HCT116 (cell line): ENCODE results near the gene QRICH2. TPM values are rescaled to one million over a fixed set of nuclear protein-coding genes. Genes with fewer than 3 reads are reported as not detected.

Experiments
- ATAC-seq: fragments of 200-7000 bp; cut with Tn5 transposase; 2 replicates; pipeline ENCODE4 v1.9.1; 2020; ENCODE audit warnings: mild to moderate bottlenecking, moderate library complexity
- BruUV-seq: library from RNA; stranded (reverse); fragments of 400-500 nt; replicated peaks from 2 replicates; lab custom pipeline; 2021; lab: Mats Ljungman, UMichigan
- CTCF ChIA-PET: fragments of 300-600 bp; sonication (Branson Sonifier 250); formaldehyde crosslinking; loops from one replicate; lab custom pipeline; 2021; ENCODE audit warnings: antibody characterized with exemption; lab: Charles Lee
- POLR2A ChIA-PET: fragments of 300-600, 350-600 bp; sonication (Branson Sonifier 250); formaldehyde crosslinking; loops from one replicate; lab custom pipeline; 2021; ENCODE audit warnings: antibody characterized with exemption; lab: Charles Lee
- RAD21 ChIA-PET, 2 experiments: fragments of 300-600 bp; sonication (Branson Sonifier 250); formaldehyde crosslinking; loops; one replicate each; lab custom pipeline; 2023; ENCODE audit warnings: low total read pairs in 2 of 2; ENCODE audit not compliant: uncharacterized antibody in 2 of 2, unreplicated experiment in 2 of 2, low non-redundant PET in 1 of 2; lab: Charles Lee
- DNase-seq: peaks from one replicate; pipeline ENCODE4 v3.0.0-alpha.2; 2010; ENCODE audit warnings: low read depth, low spot score
- H2AFZ ChIP-seq: fragments of 200-600 bp; shearing (Covaris generic), sonication (generic); 2 replicates; pipeline ENCODE4 v1.6.1; 2017; ENCODE audit warnings: low read depth, mixed run types, mixed read lengths, antibody characterized with exemption, low read length; ENCODE audit not compliant: poor library complexity, severe bottlenecking
- H3K27ac ChIP-seq: 2 replicates; pipeline ENCODE4 v1.5.1; 2012; ENCODE audit warnings: low read depth, low read length
- H3K27me3 ChIP-seq: fragments of 200-600 bp; sonication (generic); 2 replicates; pipeline ENCODE4 v1.6.1; 2016; ENCODE audit warnings: mixed run types, low read length, mixed read lengths; ENCODE audit not compliant: insufficient read depth
- H3K36me3 ChIP-seq, 2 experiments: fragments of 200-500 bp in 1 of 2; fragments of 200-600 bp in 1 of 2; sonication (Bioruptor generic) in 1 of 2; sonication (generic) in 1 of 2; 2 replicates each; pipeline versions ENCODE4 v1.5.1 to v1.6.1; 2014 to 2016; ENCODE audit warnings: low read length in 2 of 2, inconsistent platforms in 1 of 2, mixed read lengths in 1 of 2, mixed run types in 1 of 2; ENCODE audit not compliant: insufficient read depth in 2 of 2, control insufficient read depth in 1 of 2
- H3K4me1 ChIP-seq, 2 experiments: fragments of 200-600 bp in 1 of 2; sonication (generic) in 1 of 2; 2 replicates each; pipeline versions ENCODE4 v1.5.1 to v1.6.1; 2012 to 2017; ENCODE audit warnings: low read length in 2 of 2, inconsistent platforms in 1 of 2, mild to moderate bottlenecking in 1 of 2, mixed read lengths in 1 of 2, mixed run types in 1 of 2, moderate library complexity in 1 of 2; ENCODE audit not compliant: insufficient read depth in 2 of 2, control insufficient read depth in 1 of 2
- H3K4me2 ChIP-seq: fragments of 200-600 bp; sonication (generic); 2 replicates; pipeline ENCODE4 v1.6.1; 2017; ENCODE audit warnings: mixed run types, low read length, mixed read lengths
- H3K4me3 ChIP-seq, 2 experiments: fragments of 200-600 bp in 1 of 2; sonication (generic) in 1 of 2; replicated peaks in 1 of 2; 2 replicates each; pipeline ENCODE4 v1.5.1; 2011 to 2016; ENCODE audit warnings: low read length in 2 of 2, control low read depth in 1 of 2, low read depth in 1 of 2, mild to moderate bottlenecking in 1 of 2, mixed read lengths in 1 of 2, mixed run types in 1 of 2
- H3K79me2 ChIP-seq: fragments of 200-600 bp; sonication (generic); 2 replicates; pipeline ENCODE4 v1.6.1; 2017; ENCODE audit warnings: mild to moderate bottlenecking, mixed run types, low read length, moderate library complexity, mixed read lengths; ENCODE audit not compliant: insufficient read depth
- H3K9ac ChIP-seq: fragments of 200-600 bp; sonication (generic); 2 replicates; pipeline ENCODE4 v1.6.1; 2016; ENCODE audit warnings: low read length, mixed read lengths
- H3K9me2 ChIP-seq: fragments of 200-600 bp; sonication (generic), shearing (Covaris generic); 2 replicates; pipeline ENCODE4 v1.6.1; 2017; ENCODE audit warnings: mixed run types, mild to moderate bottlenecking, moderate library complexity; ENCODE audit not compliant: insufficient read depth
- H3K9me3 ChIP-seq, 2 experiments: fragments of 200-500 bp in 1 of 2; fragments of 200-600 bp in 1 of 2; sonication (Bioruptor generic) in 1 of 2; sonication (generic) in 1 of 2; 2 replicates each; pipeline ENCODE4 v1.6.1; 2014 to 2017; ENCODE audit warnings: low read length in 2 of 2, mixed read lengths in 2 of 2, inconsistent platforms in 1 of 2, low read depth in 1 of 2, mild to moderate bottlenecking in 1 of 2, mixed run types in 1 of 2, moderate library complexity in 1 of 2; ENCODE audit not compliant: control insufficient read depth in 1 of 2, insufficient read depth in 1 of 2
- H4K20me1 ChIP-seq: fragments of 200-600 bp; sonication (generic), shearing (Covaris generic); 2 replicates; pipeline ENCODE4 v1.6.1; 2017; ENCODE audit warnings: mixed run types, mild to moderate bottlenecking, moderate library complexity; ENCODE audit not compliant: insufficient read depth
- CEBPB ChIP-seq: IDR thresholded peaks from 2 replicates; pipeline ENCODE4 v1.6.1; 2012; ENCODE audit warnings: low read depth
- EGR1 ChIP-seq: IDR thresholded peaks from 2 replicates; pipeline ENCODE4 v1.6.1; 2012; ENCODE audit warnings: low read depth
- POLR2A ChIP-seq: IDR thresholded peaks from 2 replicates; pipeline ENCODE4 v1.7.0; 2011; ENCODE audit warnings: borderline replicate concordance; ENCODE audit not compliant: insufficient read depth, insufficient read length; ENCODE audit errors: extremely low read depth
- POLR2AphosphoS5 ChIP-seq: IDR thresholded peaks from 2 replicates; pipeline ENCODE4 v1.6.1; 2011; ENCODE audit warnings: mild to moderate bottlenecking, low read depth, low read length, moderate library complexity
- RAD21 ChIP-seq: IDR thresholded peaks from 2 replicates; pipeline ENCODE4 v1.6.1; 2012; ENCODE audit warnings: low read depth, mild to moderate bottlenecking
- SRF ChIP-seq: IDR thresholded peaks from 2 replicates; pipeline ENCODE4 v1.6.1; 2012; ENCODE audit warnings: low read depth
- ZBTB33 ChIP-seq: IDR thresholded peaks from 2 replicates; pipeline ENCODE4 v1.6.1; 2011; ENCODE audit warnings: mild to moderate bottlenecking, low read length, moderate library complexity; ENCODE audit not compliant: insufficient replicate concordance; ENCODE audit errors: extremely low read depth
- ZFX ChIP-seq: fragments of 450-650 bp; IDR thresholded peaks from 2 replicates; pipeline ENCODE4 v1.6.1; 2017
- intact Hi-C: fragments of 100-400 bp; cut with micrococcal nuclease; formaldehyde crosslinking; loops from 2 replicates; pipeline ENCODE4 v1.10.0; 2022
- total RNA-seq: library from RNA; stranded (reverse); gene quantifications from one replicate; pipeline ENCODE4 v1.2.1, GENCODE V29; 2021; ENCODE audit not compliant: unreplicated experiment

The QRICH2 gene
- total RNA-seq, 1 experiment from 2014 or later, result 4.9 TPM

DNA sequence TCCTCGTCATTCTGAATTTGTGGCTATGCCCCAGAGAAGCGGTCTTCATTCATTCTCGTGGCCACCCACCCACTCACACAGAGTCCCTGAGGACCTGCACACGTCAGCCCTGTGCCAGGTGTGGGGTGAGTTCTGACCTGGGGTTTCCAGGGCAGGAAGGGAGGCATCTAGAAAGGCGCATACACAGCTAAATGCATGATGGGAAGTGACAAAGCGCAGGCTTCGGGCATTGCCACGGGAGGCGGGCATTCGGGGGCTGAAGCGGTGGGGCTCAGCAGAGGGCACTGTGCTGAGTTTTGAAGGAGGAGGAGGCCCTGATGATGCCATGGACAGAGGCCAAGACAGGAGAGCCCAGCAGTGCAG lies 32.0 kb downstream of the QRICH2 start:
- H4K20me1 ChIP-seq, result no peaks in the 10 kb centered on the region
- no peak overlapping the region for H3K27ac ChIP-seq
- peaks cover 0 to 15% of the 10 kb centered on the region in 2 experiments; a peak in 2 of 4 replicates for H3K4me1 ChIP-seq
- ChIA-PET POLR2A (no interaction called here), CTCF (interaction anchor here (1.0 kb wide), 1 partner anchor 77 kb away, joined by 3 read pairs; no protein-coding TSS in a partner anchor), RAD21 (no interaction called here)
- no peaks in the 10 kb centered on the region for H3K79me2 ChIP-seq
- no peak for DNase-seq
- no peak overlapping the region for H2AFZ ChIP-seq
- H3K27me3 ChIP-seq, result no peaks in the 10 kb centered on the region
- ATAC-seq, result no peak
- intact Hi-C loops, result loop anchor here (5.0 kb wide), 1 partner anchor 249 kb away; the partner anchor contains the start of gene EVPL
- no peak overlapping the region for H3K4me2 ChIP-seq
- peaks cover 0 to 3% of the 10 kb centered on the region in 2 experiments; a peak in 1 of 4 replicates for H3K36me3 ChIP-seq
- H3K9me3 ChIP-seq, result no peaks in the 10 kb centered on the region
- BruUV-seq, result no TSS peak
- TF ChIP-seq POLR2A, result no peak
- TF ChIP-seq ZBTB33, result no peak
- TF ChIP-seq EGR1, result no peak
- TF ChIP-seq ZFX, result no peak
- no peak for TF ChIP-seq SRF
- TF ChIP-seq POLR2AphosphoS5, result no peak
- no peak for TF ChIP-seq RAD21
- no peak for TF ChIP-seq CEBPB
- H3K4me3 ChIP-seq, result no peak overlapping the region
- no peak overlapping the region for H3K9ac ChIP-seq
- H3K9me2 ChIP-seq, result no peaks in the 10 kb centered on the region
